ENCODE measurements around the gene FSCN2. TPM values are rescaled to one million over a fixed set of nuclear protein-coding genes. Genes with fewer than 3 reads are reported as not detected.

The FSCN2 gene
- total and polyA plus RNA-seq, 5 donors: 0.45 to 0.63 (median 0.48) TPM

DNA sequence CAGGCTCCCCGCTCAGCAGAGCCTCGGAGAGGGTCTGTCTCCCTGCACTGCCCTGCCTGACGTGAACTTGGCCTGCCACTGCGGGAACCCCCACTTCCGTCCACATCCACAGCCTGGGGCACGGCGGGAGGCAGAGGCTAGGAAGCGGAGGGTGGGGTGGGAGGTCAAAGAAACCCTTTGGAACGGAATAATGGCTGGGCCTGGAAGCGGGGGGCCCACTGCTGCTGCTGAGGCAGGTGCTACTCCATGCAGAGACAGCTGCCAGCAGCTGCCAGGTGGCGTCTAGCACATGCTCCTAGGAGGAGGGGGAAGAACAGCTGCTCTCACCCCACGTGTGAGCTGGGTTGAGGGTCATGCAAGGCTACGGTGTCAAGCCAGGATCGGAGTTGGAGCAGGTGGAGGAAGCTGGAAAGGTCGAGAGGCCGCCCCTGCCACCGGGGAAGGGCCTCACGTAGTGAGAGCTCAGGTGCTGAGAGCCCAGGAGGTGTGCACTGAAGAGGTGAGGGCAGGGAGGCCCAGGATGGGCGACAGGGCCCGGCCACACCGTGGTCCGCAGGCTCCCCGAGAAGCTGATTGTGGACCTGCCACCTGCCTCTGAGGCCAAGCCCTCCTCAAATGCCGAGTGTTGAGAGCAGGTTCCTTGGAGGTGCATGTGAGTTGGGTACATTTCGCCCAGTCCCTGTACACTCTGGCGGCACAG, 9.8 kb downstream of the FSCN2 start:
- intact Hi-C loops (cut with DNase I): loop anchor here in 2 of 4 donors (2.0 to 5.0 kb wide), 2 partner anchors 281 to 285 kb away; no protein-coding TSS in a partner anchor
- no peaks in the 10 kb centered on the region for H3K4me1 ChIP-seq (ENCODE audit: control insufficient read depth, insufficient read depth, low read length)
- H3K9me3 ChIP-seq (ENCODE audit: control insufficient read depth, low read length): no peaks in the 10 kb centered on the region
- no peak overlapping the region for H3K27ac ChIP-seq (ENCODE audit: low read length)
- peak in 1 of 3 donors; percentile 56 for DNase-seq
- WGBS: 74% methylated on average over 26 of the region's 26 CpGs
- ATAC-seq: peak; percentile 1 to 2
- no peaks in the 10 kb centered on the region for H3K27me3 ChIP-seq (ENCODE audit: control insufficient read depth, insufficient read depth)
- no peak overlapping the region for H3K4me3 ChIP-seq (ENCODE audit: low read length)

DNA sequence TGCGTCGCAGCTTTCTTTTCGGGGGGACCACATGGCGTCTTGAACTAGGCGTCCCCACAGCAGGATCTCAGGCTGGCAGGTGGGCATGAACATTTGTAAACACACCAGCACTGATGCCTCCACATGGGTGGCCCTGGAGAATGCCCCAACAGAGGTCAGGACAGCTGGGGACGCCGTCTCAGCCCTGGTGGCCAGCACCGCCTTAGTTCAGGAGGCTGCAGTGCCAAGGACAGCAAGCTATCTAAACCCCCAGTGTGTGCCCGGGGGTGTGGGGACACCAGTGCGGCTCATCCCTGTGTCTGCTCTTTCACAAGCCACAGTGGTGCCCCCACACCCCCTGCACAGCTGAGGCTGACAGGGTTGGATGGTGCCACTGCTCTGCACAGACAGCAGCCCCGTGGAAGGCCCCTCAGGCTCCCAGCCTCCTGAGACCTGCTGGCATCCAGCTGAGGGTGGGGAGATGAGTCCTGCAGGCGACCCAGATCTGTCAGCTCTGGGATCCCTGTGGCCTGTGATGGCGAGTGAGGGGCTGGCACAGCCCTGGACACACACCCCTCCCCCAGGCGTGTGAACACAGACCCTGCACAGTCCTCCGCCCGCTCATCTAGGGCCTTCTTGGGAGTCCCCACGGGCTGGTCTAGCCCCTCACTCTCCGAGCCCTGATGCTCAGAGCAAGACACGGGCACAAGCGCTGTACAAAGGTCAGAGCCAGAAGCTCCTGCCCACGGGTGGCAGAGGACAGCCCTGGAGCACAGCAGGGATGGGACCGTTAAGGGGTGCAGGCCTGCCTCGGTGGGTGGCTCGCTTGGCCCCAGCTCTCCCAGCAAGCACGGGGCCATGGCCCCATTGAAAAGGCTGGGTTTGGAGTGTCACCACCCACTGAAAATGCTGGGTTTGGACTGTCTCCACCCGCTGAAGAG, 10.7 kb downstream of the FSCN2 start:
- Histone ChIP-seq H3K4me1 (ENCODE audit: control insufficient read depth, insufficient read depth, low read length) (no peaks in the 10 kb centered on the region), H3K4me3 (ENCODE audit: low read length) (no peak overlapping the region), H3K27me3 (ENCODE audit: control insufficient read depth, insufficient read depth) (no peaks in the 10 kb centered on the region), H3K27ac (ENCODE audit: low read length) (no peak overlapping the region), H3K9me3 (ENCODE audit: control insufficient read depth, low read length) (no peaks in the 10 kb centered on the region)
- ATAC-seq (no peak), DNase-seq (peak in 2 of 3 donors; percentile 44 to 46)
- intact Hi-C loops (cut with DNase I): loop anchor here in 1 of 4 donors (5.0 kb wide), 1 partner anchor 282 kb away; no protein-coding TSS in a partner anchor
- 88% methylated on average over 26 of the region's 26 CpGs for WGBS

DNA sequence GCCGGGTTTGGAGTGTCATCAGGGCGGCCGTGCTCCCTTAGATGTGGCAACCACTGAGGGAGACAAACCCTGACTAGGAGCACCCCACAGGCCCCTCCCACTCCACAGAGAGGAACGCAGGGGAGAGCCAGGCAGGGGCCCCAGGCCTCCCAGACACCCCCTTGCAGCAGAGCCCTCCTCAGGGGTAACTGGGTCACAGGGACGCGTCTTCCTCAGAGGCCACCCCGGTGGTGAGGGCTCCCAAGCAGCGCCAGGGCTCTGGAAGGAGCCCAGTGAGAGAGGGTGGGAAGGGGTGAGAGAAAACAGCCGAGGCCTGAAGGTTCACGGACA, 11.4 kb downstream of the FSCN2 start:
- no peak overlapping the region for H3K27ac ChIP-seq (ENCODE audit: low read length)
- H3K4me1 ChIP-seq (ENCODE audit: control insufficient read depth, insufficient read depth, low read length): no peaks in the 10 kb centered on the region
- H3K4me3 ChIP-seq (ENCODE audit: low read length): no peak overlapping the region
- ATAC-seq (no peak), DNase-seq (peak in 2 of 3 donors; percentile 30 to 39)
- H3K27me3 ChIP-seq (ENCODE audit: control insufficient read depth, insufficient read depth): no peaks in the 10 kb centered on the region
- intact Hi-C loops (cut with DNase I): loop anchor here in 1 of 4 donors (5.0 kb wide), 1 partner anchor 282 kb away; no protein-coding TSS in a partner anchor
- 79% methylated on average over 10 of the region's 10 CpGs for whole genome bisulfite sequencing
- H3K9me3 ChIP-seq (ENCODE audit: control insufficient read depth, low read length): no peaks in the 10 kb centered on the region

DNA sequence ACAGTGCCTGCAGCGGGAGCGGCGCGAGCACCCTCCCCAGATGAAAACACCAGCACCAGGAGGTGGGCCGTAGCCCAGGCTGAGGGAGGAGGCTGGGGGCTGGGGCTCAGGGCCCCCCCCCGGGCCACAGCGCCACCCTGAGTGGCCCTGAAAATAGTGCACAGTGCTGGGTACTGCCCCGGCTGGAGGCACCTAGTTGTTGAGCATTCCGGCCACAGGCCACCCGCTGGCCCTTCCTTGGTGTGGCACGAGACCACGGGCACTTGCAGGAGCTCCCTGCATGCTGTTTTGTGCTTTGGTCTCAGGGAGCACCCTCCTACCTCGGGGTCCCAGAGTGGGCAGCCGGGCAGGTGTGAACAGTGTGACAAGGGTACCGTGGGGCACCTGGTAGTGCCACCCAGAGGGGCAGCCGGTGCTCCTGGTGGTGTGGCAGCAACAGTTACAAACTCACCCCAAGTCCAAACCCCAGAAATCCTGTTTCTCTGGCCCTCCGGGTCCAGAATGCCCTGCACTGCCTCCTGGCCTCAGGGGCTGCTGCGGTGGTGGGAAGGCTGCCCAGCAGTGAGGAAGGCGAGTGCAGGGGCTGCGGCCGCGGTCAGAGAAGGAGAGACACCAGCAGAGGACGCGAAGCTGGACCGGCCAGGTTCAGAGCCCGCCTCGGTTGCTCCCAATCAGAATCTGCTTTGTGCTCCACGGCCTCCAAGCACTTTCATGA, 11.9 kb downstream of the FSCN2 start:
- DNase-seq: peak in 2 of 3 donors; percentile 42 to 43
- 94% methylated on average over 28 of the region's 28 CpGs for WGBS
- intact Hi-C loops (cut with DNase I): loop anchor here in 1 of 4 donors (5.0 kb wide), 1 partner anchor 283 kb away; no protein-coding TSS in a partner anchor

DNA sequence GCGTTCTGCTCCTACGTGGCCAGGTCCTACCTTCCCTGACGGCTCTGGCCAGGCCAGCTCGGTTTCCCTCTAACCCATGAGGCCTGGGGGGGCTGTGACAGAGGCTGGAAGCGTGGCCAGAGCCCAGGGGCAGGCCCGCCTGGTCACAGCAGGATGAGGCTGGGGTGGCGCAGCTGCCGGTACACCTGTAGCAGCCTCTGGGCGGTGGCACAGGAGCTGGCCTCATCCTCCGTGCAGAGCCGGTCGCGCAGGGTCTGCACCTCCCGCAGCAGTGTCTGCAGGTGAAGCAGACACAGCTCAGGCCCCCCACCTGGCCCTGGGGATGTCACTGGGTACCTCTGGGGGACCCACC, 12.5 kb downstream of the FSCN2 start:
- peak in 2 of 3 donors; percentile 7 to 41 for DNase-seq
- Histone ChIP-seq H3K4me1 (ENCODE audit: control insufficient read depth, insufficient read depth, low read length) (no peaks in the 10 kb centered on the region), H3K9me3 (ENCODE audit: control insufficient read depth, low read length) (no peaks in the 10 kb centered on the region), H3K27me3 (ENCODE audit: control insufficient read depth, insufficient read depth) (no peaks in the 10 kb centered on the region), H3K27ac (ENCODE audit: low read length) (no peak overlapping the region), H3K4me3 (ENCODE audit: low read length) (no peak overlapping the region)
- intact Hi-C loops (cut with DNase I): no loop called here
- ATAC-seq: no peak
- 93% methylated on average over 14 of the region's 14 CpGs for WGBS

More for the DNA sequence above, 11.9 kb downstream of the FSCN2 start:
- Histone ChIP-seq H3K4me3 (ENCODE audit: low read length) (no peak overlapping the region), H3K4me1 (ENCODE audit: control insufficient read depth, insufficient read depth, low read length) (no peaks in the 10 kb centered on the region), H3K27me3 (ENCODE audit: control insufficient read depth, insufficient read depth) (no peaks in the 10 kb centered on the region), H3K27ac (ENCODE audit: low read length) (no peak overlapping the region), H3K9me3 (ENCODE audit: control insufficient read depth, low read length) (no peaks in the 10 kb centered on the region)
- no peak for ATAC-seq

DNA sequence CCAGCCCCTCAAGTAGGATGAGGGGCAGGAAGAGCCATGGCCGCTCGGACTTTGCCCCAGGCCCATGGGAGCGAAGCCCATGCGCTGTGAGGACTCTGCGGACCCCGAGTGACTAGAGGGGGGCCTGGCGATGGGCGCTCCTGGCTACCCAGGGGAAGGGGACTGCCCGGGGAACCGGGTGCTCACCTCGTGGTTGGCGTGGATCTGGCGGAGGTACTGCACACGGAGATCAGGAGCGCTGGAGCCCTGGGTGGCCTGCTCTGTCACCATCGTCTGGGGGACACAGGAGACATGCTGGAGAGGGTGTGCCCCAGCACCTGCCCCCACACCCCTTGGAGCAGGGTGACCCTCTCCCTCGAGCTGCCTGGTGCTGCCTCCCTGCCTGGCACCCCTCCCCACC, 12.9 kb downstream of the FSCN2 start:
- peak in 1 of 3 donors; percentile 37 for DNase-seq
- WGBS: 92% methylated on average over 17 of the region's 17 CpGs
- Histone ChIP-seq H3K27ac (ENCODE audit: low read length) (no peak overlapping the region), H3K4me3 (ENCODE audit: low read length) (no peak overlapping the region), H3K27me3 (ENCODE audit: control insufficient read depth, insufficient read depth) (no peaks in the 10 kb centered on the region), H3K4me1 (ENCODE audit: control insufficient read depth, insufficient read depth, low read length) (no peaks in the 10 kb centered on the region), H3K9me3 (ENCODE audit: control insufficient read depth, low read length) (no peaks in the 10 kb centered on the region)
- ATAC-seq: no peak
- intact Hi-C loops (cut with DNase I): no loop called here

DNA sequence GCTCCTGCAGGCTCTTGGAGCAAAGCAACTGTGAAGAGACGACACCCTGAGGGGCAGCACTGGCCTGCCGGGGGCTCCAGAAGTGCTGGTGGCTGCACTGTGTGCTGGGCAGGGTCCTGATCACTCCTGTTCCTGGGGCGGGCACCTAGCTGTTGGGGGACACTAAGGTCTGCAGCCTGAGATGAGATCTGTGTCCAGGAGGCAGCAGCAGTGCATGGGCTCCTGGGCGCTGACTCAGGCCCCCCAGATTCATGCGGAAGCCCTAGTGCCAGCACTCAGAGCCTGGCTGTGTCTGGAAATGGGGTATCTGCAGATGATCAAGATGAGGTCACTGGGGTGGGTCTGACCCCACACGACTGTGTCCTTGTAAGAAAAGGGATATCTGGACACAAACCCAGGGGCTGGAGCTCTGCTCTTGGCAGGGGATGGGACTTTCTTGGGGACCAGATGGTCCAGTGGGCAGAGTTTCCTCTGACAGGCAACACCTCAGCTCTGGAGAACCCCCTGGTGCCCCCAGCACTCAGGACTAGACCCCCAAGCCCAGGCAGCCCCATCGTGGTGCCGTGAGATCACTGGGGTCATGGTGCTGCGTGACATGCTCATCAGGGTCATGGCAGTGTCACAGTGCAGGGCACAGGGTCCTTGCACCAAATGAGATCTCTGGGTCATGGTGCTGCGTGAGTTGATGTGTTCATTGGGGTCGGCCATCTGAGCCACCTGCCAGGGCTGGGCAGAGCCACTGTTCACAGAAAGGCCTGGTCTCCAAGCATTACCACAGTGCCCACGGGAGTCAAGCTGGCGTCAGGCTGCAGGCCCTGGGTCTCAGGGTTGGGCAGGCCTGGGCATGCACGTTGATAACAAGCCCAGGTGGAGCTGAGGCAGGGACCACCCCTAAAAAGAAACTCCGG, 14.5 kb downstream of the FSCN2 start:
- no peak overlapping the region for H3K27ac ChIP-seq (ENCODE audit: low read length)
- WGBS: 89% methylated on average over 15 of the region's 15 CpGs
- intact Hi-C loops (cut with DNase I): no loop called here

GRCh38 chr17:81543339-81543675, 15.1 kb downstream of the FSCN2 start:
- no peaks in the 10 kb centered on the region for H3K9me3 ChIP-seq (ENCODE audit: control insufficient read depth, low read length)
- whole genome bisulfite sequencing: 87% methylated on average over 14 of the region's 14 CpGs
- H3K27ac ChIP-seq (ENCODE audit: low read length): no peak overlapping the region
- no peak for ATAC-seq
- intact Hi-C loops (cut with DNase I): no loop called here
- no peak overlapping the region for H3K4me3 ChIP-seq (ENCODE audit: low read length)
- no peaks in the 10 kb centered on the region for H3K27me3 ChIP-seq (ENCODE audit: control insufficient read depth, insufficient read depth)
- H3K4me1 ChIP-seq (ENCODE audit: control insufficient read depth, insufficient read depth, low read length): no peaks in the 10 kb centered on the region
- peak in 2 of 3 donors; percentile 42 to 43 for DNase-seq

More for the DNA sequence above, 14.5 kb downstream of the FSCN2 start:
- DNase-seq: peak in 2 of 3 donors; percentile 20 to 27
- no peak for ATAC-seq
- no peaks in the 10 kb centered on the region for H3K4me1 ChIP-seq (ENCODE audit: control insufficient read depth, insufficient read depth, low read length)
- H3K4me3 ChIP-seq (ENCODE audit: low read length): no peak overlapping the region
- no peaks in the 10 kb centered on the region for H3K27me3 ChIP-seq (ENCODE audit: control insufficient read depth, insufficient read depth)
- H3K9me3 ChIP-seq (ENCODE audit: control insufficient read depth, low read length): no peaks in the 10 kb centered on the region

- 95% methylated on average over 15 of the region's 15 CpGs for WGBS
- Histone ChIP-seq H3K4me1 (ENCODE audit: control insufficient read depth, insufficient read depth, low read length) (no peaks in the 10 kb centered on the region), H3K27ac (ENCODE audit: low read length) (no peak overlapping the region), H3K4me3 (ENCODE audit: low read length) (no peak overlapping the region), H3K27me3 (ENCODE audit: control insufficient read depth, insufficient read depth) (no peaks in the 10 kb centered on the region), H3K9me3 (ENCODE audit: control insufficient read depth, low read length) (no peaks in the 10 kb centered on the region)
- intact Hi-C loops (cut with DNase I): no loop called here
- ATAC-seq: no peak
- peak in 1 of 3 donors; percentile 49 for DNase-seq
Observed at GRCh38 chr17:81543756-81544155, 15.6 kb downstream of the FSCN2 start.

Measured in right cardiac atrium (tissue), 5 donors.